Ecto neural progenitor cell (in vitro differentiated cells): ENCODE data around the gene FOXO3B.
"Not testable (repeated sequence)": the region's sequence is repeated elsewhere in the genome, so short reads cannot be mapped to it uniquely, and the experiment has no call there.

Source experiments
- DNase-seq: peaks from one replicate; pipeline ENCODE4 v3.0.0-alpha.2; 2018; ENCODE audit warnings: low spot score

FOXO3B gene

DNA sequence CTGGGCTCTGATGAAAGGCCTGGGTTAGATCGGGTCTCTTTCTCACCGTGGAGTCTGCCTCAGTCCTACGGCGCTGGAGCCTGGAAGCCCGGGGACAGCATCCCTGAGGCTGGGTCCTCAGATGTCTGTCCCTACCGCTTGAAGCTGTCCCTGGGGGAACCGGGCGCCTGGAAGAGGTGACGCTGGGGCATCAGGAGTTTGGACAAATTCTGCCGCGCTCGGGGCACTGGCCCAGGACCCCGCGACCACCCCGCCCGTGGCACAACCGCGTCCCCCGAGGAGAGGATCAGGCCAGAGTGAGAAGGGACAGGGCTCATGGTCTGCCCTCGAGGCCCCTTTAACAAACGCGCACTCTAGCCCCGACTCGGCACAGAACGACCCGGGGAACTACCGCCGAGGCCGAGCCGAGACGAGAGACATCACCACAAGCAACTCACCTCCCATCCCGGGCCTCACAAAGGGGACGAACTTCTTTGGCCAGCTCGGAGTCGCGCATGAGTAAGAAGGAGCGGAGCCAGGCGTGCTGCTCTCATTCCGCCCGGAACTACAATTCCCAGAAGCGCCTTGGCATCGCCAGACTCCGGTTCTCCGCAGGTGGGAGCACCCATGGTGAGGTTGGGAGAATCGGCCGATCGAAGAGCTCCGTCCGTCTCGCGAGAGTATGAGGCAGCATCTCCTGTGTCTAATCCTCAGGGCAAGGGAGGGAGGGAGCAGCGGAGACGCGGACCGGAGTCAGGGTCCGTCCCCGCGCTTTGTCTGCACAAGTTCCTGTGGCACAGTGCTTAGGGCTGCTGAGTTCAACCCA, at the start of gene FOXO3B:
Gene FOXO3B, minus strand, starts transcription at position 548 of the 805 bp plus-strand sequence. CDS start 663 bp downstream, outside the sequence.
- DNase-seq: peak; percentile 90

DNA sequence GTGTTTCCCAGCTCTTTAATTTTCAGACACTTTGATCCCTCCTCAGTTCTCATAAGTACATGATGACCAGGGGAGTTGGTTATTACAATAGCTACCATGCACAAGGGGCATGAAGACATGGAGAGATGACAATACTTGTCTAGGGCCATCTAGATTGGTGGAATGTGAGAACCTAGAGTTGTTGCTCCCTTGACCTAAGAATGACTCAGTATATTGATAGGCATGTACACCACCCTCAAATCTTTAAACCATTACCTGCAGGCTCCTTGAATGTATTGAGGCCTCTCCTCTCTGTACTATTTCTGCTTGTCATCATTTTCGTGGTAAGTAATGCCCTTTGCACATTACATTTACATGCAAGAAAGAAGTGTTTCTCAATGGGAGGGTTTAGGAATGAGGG, 41.4 kb upstream of the FOXO3B start:
- not testable (repeated sequence) for DNase-seq

DNA sequence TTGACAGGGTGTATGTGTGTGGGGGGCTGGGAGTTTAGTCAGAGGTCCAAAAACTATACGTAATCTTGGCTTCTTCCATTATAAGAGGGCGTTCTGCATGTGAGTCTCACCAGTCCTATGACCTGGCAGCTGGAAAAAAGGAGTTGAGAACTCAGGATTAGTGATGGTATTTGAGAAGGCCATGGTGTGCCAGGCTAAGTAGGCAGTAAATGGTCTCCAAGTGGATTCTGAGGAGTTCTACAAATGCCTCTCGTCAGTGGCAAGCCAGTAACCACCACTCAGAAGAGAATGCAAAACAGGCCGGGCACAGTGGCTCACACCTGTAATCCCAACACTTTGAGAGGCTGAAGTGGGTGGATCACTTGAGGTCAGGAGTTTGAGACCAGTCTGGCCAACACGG, 40.5 kb upstream of the FOXO3B start:
- DNase-seq: not testable (repeated sequence)

DNA sequence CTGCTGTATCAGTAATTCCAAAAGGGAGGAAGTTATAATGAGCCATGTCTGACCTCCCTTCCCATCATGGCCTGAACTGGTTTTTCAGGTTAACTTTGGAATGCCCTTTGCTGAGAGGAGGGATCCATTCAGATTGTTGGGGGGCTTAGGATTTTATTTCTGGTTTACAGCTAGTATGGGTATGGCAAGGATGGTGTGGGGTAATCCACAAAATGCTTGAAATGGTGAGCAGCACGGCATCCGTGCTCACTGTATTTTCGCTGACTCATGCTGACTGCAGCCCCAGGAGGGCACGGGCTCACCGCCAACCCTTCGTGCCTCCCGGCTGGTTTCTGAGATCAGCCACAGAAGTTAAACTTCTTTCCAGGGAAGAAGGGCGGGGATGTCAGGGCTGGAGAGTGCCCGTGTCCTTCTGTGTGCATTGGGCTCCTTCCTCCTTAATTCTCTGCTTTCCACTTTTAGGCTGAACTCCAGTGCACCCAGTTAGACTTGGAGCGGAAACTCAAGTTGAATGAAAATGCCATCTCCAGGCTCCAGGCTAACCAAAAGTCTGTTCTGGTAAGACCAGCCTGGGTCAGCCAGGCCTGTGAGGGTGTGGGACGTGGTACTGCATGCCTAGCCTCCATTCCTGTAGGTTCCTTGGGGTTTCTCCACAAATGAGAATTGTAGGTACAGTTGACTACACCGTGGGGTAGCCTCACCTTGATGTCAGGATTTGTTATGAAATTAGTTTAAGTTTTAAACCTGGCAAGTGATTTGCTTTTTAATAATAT, 39.8 kb upstream of the FOXO3B start:
- not testable (repeated sequence) for DNase-seq

DNA sequence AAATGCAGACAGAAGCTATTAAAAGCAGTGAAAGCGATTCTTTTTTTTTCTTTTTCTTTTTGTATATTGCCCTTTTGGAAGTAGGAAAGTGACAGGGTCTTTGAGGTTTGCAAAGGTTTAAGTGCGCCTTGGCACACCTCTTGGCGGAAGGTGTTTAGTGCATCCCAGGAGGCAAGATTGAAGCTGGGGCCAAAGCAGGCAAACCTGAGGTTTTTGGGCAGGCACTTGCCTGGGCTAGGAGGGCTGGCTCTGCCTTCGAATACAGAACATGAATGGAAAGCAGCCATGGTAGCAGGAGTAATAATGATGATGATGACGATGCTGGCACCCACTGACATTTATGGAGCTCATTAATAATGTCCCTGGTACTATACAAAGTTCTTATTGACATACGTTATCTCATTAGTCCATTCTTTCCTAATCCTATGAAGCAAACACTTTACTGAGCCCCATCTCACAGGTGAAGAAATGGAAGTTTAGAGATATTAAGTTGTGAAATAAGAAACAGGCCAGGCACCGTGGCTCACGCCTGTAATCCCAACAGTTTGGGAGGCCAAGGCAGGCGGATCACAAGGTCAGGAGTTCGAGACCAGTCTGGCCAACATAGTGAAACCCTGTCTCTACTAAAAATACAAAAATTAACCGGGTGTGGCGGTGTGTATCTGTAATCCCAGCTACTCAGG, 37.5 kb upstream of the FOXO3B start:
- not testable (repeated sequence) for DNase-seq

DNA sequence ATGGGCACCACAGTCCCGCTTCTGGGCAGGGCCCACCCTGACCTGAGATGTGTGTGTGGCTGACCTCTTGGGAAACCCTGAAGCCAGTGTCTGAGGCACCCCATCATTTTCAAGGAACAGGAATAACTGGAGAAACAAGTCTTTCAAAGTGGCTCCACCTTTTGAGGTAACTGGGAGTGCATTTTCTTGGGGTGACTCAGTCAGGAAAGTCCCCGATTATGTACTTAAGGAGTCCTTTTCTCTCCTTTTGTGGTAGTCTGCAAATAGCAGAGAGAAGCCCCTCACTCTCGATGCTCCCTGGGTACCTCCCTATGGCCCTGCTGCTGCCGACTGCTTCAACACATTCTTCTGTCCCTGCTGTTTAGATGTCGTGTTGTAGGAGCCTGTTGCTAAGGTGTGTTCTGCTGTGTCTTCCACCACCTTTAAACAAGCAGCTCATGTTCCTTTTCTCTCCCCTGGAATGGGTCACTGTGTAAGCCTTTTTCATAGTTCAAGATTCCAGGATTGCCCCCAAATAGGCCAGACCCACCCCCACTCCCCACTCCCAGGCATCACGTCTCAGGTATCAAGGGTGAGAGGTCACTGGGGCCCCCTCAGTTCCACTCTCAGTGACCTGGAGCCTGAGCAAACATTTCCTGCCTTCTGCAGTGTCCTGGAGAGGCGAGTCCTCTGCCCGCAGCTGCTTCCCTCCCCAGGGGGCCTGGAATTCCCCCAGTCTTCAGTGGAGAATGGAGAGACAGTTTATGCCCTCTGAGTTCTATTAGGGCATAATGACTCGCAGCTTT, 36.7 kb upstream of the FOXO3B start:
- DNase-seq: not testable (repeated sequence)

DNA sequence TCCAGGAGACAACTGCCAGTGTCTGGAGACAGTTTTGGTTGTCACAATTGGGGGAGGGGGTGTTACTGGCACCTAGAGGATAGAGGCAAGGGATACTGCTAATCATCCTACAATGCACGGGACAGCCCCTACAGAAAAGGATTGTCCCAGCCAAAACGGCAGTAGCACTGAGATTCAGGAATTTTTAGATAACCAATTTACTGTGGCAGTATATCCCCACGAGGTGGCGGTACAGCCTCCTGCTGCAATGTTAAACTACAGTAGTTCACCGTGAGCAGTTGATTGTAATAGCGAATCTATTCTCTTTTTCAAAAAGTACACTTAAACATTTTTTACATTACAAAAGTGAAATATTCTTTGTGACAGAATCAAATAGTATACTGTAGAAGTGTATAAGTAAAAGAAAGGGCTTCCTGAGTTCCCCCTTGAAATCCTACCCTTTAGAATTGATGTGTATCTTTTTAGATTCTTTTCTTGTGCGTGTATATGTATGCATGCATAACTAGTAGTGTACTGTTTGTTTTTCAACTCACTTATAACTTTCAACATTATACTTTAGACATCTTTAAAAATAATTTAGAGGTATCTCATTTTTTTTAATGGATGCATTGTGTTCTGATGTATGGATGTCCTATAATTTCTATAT, 30.4 kb upstream of the FOXO3B start:
- peak; percentile 69 for DNase-seq

DNA sequence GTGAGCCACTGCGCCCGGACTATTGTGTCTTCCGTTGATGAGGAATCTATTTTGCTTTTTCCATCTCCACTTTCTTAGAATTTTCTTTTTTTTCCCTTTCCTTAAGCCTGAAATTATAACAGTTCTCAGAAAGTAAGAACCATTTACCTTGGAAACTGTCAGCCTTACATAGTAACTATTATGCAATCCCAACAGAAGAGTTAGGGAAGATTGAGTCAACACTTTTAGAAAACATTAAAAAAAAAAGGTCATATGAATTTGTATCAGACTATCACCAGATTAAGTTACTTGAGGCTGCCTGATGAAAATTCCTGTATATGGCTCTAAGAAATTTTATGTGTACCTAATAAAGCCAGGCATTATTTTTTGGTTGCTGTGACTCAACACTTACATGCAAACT, 26.1 kb upstream of the FOXO3B start:
- not testable (repeated sequence) for DNase-seq

DNA sequence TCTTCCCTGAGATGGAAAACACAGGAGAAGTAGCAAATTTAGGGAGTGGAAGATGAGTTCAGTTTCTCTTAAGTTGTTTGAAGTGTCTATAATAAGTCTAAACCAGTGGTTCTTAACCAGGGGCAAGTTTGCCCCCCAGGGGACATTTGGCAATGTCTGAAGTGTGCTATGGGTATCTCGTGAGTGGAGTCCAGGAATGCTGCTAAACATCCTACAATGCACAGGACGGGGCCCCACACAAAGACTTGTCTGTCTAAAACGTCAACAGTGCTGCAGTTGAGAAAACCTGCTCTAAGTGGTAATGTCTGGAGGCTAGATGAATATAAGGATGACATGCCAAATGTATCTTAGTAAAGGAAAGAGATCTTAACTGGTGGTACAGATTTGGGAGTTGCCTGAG, 23.8 kb upstream of the FOXO3B start:
- not testable (repeated sequence) for DNase-seq

DNA sequence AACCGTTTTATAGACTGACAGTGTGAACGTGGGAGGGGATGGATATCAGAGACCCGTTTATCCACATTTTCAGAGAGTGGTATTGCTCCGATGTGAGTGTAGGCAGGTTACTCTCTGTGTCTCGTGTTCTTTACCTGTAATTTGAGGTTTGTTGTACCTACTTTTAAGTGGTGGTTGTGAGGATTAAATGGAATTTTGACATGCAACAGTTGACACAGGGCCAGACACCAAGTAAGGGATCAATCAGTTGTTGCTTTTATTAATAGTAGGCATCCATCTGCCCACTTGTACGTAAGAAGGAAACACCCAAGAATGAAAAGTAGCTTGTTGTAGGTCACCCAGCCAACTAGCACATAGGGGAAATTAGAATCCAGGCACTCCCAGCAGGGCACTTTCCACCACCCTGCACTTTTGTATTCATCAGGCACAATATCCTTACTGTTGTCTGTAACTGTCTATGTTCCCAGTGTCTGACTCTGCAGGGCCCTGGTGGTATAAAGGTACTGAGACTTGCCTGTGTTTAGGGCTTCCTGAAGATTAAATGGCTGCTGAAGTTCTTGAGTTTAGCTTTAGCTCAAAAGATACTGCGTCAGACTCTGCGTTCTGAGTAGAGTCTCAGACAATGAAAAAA, 16.5 kb upstream of the FOXO3B start:
- DNase-seq: not testable (repeated sequence)

DNA sequence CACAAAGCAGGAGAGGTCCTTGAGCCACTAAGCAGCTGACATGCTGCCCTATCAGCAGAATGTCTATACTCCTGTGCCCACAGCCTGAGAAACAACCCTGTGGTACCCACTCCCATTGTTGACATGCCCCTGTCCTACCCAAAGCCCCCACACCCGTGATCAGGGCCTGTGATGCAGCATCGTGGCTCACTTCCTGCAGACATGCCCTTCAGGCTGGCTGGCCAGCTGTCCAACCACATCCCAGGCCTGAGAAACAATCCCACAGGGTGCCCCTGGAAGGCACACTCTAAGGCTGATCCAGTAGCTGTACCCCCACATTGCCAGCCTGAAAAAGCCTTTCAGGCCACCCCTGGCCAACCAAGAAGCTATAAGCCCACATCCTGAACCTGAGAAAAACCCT, 13.0 kb upstream of the FOXO3B start:
- peak; percentile 38 for DNase-seq

DNA sequence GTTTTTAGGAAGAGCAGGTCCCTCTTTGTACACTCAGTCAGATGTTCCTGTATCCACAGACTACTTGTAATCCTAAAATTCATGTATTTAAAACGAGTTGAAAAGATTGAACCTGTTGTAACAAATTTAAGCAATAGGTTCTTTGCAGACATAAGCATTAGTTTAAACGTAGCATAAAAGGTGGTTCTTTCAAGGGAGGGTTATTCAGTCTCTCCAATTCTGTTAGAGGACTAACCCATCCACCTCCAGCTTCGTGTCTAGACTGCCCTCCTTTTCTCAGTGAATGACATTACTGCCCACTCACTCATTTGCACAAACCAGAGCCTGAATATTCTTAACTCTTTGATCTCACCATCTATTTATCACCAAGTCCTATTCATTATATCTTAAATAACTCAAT, 554 bp upstream of the FOXO3B start:
- not testable (repeated sequence) for DNase-seq

DNA sequence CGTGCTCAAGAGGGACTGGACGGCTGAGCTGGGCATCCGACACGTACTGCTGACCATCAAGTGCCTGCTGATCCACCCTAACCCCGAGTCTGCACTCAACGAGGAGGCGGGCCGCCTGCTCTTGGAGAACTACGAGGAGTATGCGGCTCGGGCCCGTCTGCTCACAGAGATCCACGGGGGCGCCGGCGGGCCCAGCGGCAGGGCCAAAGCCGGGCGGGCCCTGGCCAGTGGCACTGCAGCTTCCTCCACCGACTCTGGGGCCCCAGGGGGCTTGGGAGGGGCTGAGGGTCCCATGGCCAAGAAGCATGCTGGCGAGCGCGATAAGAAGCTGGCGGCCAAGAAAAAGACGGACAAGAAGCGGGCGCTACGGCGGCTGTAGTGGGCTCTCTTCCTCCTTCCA, 4.7 kb downstream of the FOXO3B start:
- DNase-seq: not testable (repeated sequence)

DNA sequence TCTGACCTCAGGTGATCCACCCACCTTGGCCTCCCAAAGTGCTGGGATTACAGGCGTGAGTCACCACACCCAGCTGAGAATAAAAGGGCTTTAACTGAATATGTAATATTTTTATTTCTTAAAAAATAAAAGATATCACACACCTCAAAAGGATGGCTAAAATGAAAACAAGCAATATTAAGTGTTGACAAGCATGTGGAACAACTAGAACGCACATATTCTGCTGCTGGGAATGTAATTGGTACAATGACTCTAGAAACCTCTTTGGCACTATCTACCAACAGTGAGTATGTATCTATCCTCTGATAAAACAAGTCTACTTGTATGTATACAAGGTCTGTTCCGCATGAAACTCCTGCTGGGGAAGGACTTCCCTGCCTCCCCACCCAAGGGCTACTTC, 5.2 kb downstream of the FOXO3B start:
- DNase-seq: not testable (repeated sequence)

DNA sequence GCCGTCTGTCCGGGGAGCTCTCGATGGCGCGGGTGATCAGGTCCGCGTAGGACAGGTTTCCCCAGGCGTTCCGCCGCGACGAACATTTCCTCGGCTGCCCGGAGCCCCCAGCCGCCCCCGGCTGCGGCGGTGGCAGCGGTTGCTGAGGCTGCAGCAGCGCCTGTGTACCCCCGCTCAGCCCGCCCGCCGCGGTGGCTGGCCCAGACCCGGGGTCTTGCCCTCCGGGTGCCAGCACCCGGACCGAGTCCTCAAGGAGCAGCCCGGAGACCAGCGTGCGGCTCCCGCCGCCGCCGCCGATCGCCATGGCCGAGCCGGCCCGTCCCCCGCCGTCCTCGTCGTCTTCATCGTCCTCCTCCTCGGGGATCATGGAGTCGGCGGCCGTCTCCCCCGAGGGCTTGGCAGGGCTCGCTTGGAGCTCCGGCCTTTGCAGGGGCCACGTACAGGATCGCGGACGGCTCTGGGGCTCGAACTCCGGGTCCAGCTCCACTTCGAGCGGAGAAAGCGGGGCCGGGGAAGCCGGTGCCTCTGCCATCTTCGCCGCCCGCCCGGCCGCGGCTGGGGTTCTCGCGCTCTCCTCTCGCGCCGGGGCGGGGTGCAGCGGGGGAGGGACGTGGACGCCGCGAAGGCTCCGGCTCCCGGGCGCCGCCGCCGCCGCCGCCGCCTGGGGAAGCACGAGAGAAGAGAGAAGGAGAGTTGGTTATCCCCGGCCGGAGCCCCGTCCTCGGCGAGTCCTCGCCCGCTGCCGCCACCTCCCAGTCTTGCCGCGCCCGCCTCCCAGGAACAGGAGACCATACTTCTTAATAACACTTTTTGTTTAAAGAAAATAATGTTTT, 9.5 kb downstream of the FOXO3B start:
- DNase-seq: not testable (repeated sequence)

DNA sequence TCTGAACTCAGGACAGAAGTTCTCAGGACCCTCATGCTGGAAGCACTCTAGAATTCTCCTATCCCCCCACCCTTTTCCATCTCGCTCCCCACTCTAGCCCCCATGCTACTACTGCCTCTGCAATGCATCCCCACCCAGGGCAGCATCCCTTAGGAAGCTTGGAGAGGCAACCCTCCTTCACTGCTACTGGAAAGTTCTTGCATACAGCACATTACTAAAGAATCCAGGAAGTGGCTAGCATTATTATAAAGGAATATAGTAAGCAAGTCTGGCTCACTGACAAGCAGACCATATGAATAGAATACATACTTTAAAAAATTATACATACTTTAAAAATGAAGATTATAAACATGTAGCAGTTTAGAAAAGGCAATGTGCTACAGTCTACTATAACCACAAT, 13.5 kb downstream of the FOXO3B start:
- DNase-seq: not testable (repeated sequence)

DNA sequence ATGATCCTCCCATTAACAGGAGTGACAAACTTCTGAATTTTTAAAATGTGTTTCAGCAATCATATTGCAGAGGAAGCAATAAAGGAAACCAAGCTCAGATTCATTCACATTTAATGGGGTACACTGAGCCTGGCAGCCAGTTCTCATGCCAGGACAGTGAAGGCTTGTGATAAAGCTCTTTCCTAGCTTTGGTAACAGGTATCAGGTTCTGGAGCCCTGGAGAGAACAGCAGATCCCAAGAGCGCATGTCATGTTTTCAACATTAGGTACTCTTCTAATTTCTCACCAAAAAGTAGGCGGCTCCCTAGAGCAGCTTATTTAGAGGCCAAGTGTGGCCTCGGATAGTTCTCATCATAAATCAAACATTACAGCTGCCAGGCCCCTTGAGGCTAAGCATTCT, 14.6 kb downstream of the FOXO3B start:
- DNase-seq: not testable (repeated sequence)

DNA sequence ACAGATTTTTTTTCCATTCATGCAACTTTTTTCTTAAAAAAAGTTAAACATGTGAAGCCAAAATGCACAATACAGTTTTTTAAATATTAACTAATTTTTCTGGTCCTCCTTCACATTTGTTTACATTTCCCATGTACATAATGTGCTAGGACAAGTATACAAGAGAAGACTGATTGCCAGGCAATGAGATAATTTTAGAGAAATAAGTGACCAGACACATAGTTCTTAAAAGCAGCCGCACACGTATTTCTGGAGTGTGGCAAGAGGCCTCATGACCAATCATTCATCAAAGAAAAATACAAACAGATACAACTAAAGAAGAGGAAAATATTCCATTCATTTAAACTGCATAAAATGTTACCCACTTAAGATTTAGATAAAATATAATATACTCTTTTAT, 15.8 kb downstream of the FOXO3B start:
- not testable (repeated sequence) for DNase-seq

DNA sequence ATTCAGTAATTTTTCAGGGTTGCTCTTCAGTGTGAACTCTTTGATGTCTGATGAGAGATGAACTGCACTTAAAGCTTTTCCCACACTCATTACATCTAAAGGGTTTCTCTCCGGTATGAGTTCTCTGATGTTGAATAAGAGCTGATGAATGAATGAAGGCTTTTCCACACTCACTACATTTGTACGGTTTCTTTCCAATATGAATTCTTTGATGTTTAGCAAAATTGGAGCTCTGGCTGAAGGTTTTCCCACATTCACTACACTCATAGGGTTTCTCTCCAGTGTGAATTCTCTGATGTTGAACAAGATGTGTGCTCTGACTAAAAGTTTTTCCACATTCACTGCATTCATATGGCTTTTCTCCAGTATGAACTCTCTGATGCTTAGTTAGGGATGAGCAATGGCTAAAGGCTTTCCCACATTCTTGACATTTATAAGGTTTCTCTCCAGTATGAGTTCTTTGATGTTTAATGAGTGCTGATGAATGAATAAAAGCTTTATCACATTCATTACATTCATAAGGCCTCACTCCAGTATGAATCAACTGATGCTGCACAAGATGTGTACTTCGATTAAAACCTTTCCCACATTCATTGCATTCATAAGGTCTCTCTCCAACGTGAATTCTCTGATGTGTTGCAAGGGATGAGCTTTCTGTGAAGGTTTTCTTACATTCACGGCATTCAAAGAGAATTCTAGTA, 20.0 kb downstream of the FOXO3B start:
- not testable (repeated sequence) for DNase-seq
